B cell (primary cell): ENCODE results near the gene ZNF786. TPM values are rescaled to one million over a fixed set of nuclear protein-coding genes. Genes with fewer than 3 reads are reported as not detected.
"Not testable (repeated sequence)": the region's sequence is repeated elsewhere in the genome, so short reads cannot be mapped to it uniquely, and the experiment has no call there.

Source experiments
- ATAC-seq: fragments of 200-7000 bp; cut with Tn5 transposase; one replicate; pipeline ENCODE4 v1.10.0; 2021; ENCODE audit warnings: low read depth, mild to moderate bottlenecking, moderate number of reproducible peaks, moderate library complexity
- CTCF ChIA-PET: fragments of 350-600 bp; sonication (Branson Sonifier 250); formaldehyde crosslinking; loops from one replicate; lab custom pipeline; 2021; ENCODE audit warnings: antibody characterized with exemption, inconsistent platforms; lab: Charles Lee
- POLR2A ChIA-PET: fragments of 350-600 bp; sonication (Branson Sonifier 250); formaldehyde crosslinking; loops from one replicate; lab custom pipeline; 2021; ENCODE audit warnings: antibody characterized with exemption; lab: Charles Lee
- DNase-seq: peaks from one replicate; pipeline ENCODE4 v3.0.0; 2013
- H2AFZ ChIP-seq: 2 replicates; pipeline ENCODE4 v1.6.1; 2012; ENCODE audit warnings: mild to moderate bottlenecking, low read depth, low read length; ENCODE audit not compliant: insufficient read depth, poor library complexity, severe bottlenecking
- H3K27ac ChIP-seq, 2 donors: 1 replicate in 1 of 2; 2 replicates in 1 of 2; pipeline ENCODE4 v1.5.1; 2012 to 2013; ENCODE audit warnings: low read length in 2 of 2, mild to moderate bottlenecking in 2 of 2, moderate library complexity in 1 of 2
- H3K27me3 ChIP-seq, 4 experiments: fragments of 200-600 bp in 1 of 4; sonication (generic) in 1 of 4; replicated peaks in 1 of 4; 1 replicate in 2 of 4; 2 replicates in 2 of 4; pipeline versions ENCODE4 v1.6.1 to v1.7.0; 2013 to 2016; ENCODE audit warnings: low read length in 3 of 4, mild to moderate bottlenecking in 2 of 4, mixed read lengths in 1 of 4, moderate library complexity in 1 of 4; ENCODE audit not compliant: insufficient read depth in 4 of 4, control insufficient read depth in 3 of 4; ENCODE audit errors: control extremely low read depth in 1 of 4
- H3K36me3 ChIP-seq, 2 experiments: replicated peaks in 1 of 2; 1 replicate in 1 of 2; 2 replicates in 1 of 2; pipeline versions ENCODE4 v1.6.1 to v1.7.1; 2013; ENCODE audit warnings: low read length in 1 of 2; ENCODE audit not compliant: insufficient read depth in 2 of 2, control insufficient read depth in 1 of 2; ENCODE audit errors: control extremely low read depth in 1 of 2, extremely low read depth in 1 of 2
- H3K4me1 ChIP-seq, 2 donors: fragments of 200-600 bp in 1 of 2; sonication (generic) in 1 of 2; 1 replicate in 1 of 2; 2 replicates in 1 of 2; pipeline versions ENCODE4 v1.5.1 to v1.6.1; 2013 to 2017; ENCODE audit warnings: low read length in 2 of 2; ENCODE audit not compliant: control insufficient read depth in 2 of 2, insufficient read depth in 2 of 2
- H3K4me2 ChIP-seq: replicated peaks from 2 replicates; pipeline ENCODE3; 2012; ENCODE audit warnings: mild to moderate bottlenecking, low read depth, low read length; ENCODE audit not compliant: poor library complexity, severe bottlenecking
- H3K4me3 ChIP-seq, 5 experiments: fragments of 200-600 bp in 1 of 5; sonication (generic) in 1 of 5; 1 replicate in 3 of 5; 2 replicates in 2 of 5; pipeline versions ENCODE4 v1.5.1 to v1.7.0; 2011 to 2016; ENCODE audit warnings: low read length in 4 of 5, mild to moderate bottlenecking in 4 of 5, low read depth in 2 of 5, control low read depth in 1 of 5, moderate library complexity in 1 of 5; ENCODE audit not compliant: insufficient read depth in 1 of 5; ENCODE audit errors: control extremely low read depth in 1 of 5, extremely low read depth in 1 of 5
- H3K79me2 ChIP-seq: fragments of 200-600 bp; sonication (generic); one replicate; pipeline ENCODE4 v1.6.0; 2016; ENCODE audit warnings: low read length; ENCODE audit not compliant: control insufficient read depth, insufficient read depth
- H3K9ac ChIP-seq: fragments of 200-600 bp; sonication (generic); 2 replicates; pipeline ENCODE4 v1.6.1; 2017; ENCODE audit warnings: mild to moderate bottlenecking, low read length, moderate library complexity
- H3K9me3 ChIP-seq, 3 donors: one replicate each; pipeline versions ENCODE4 v1.6.1 to v1.7.1; 2013; ENCODE audit warnings: low read length in 2 of 3; ENCODE audit not compliant: control insufficient read depth in 2 of 3, insufficient read depth in 1 of 3; ENCODE audit errors: control extremely low read depth in 1 of 3
- H4K20me1 ChIP-seq: 2 replicates; pipeline ENCODE4 v1.6.0; 2012; ENCODE audit warnings: mild to moderate bottlenecking, low read length; ENCODE audit not compliant: insufficient read depth, control insufficient read depth, poor library complexity, severe bottlenecking
- H3K27ac Mint-ChIP-seq: one replicate; pipeline ENCODE4 v1.8.0; 2021; ENCODE audit warnings: mixed read lengths
- H3K27me3 Mint-ChIP-seq: one replicate; pipeline ENCODE4 v1.8.0; 2021; ENCODE audit warnings: mixed read lengths
- H3K4me1 Mint-ChIP-seq: one replicate; pipeline ENCODE4 v1.8.0; 2021; ENCODE audit warnings: mixed read lengths
- H3K4me3 Mint-ChIP-seq: one replicate; pipeline ENCODE4 v1.8.0; 2021; ENCODE audit warnings: mixed read lengths
- H3K9me3 Mint-ChIP-seq: one replicate; pipeline ENCODE4 v1.8.0; 2022; ENCODE audit warnings: mixed read lengths; ENCODE audit not compliant: insufficient read depth
- CTCF ChIP-seq: fragments of 200-600 bp; IDR thresholded peaks from one replicate; pipeline ENCODE4 v1.8.0; 2022; ENCODE audit warnings: antibody characterized with exemption, mild to moderate bottlenecking
- EZH2 ChIP-seq: IDR thresholded peaks from 2 replicates; pipeline ENCODE4 v1.6.1; 2012; ENCODE audit warnings: borderline replicate concordance, low read depth, mild to moderate bottlenecking, moderate library complexity, low read length; ENCODE audit not compliant: insufficient read depth, poor library complexity, severe bottlenecking
- whole genome bisulfite sequencing: methylation state at CpG from one replicate; pipeline ENCODE4 v1.1.5; 2013; ENCODE audit warnings: missing lambda C conversion rate; ENCODE audit not compliant: insufficient coverage; 5-methylcytosine and 5-hydroxymethylcytosine counted together
- intact Hi-C: fragments of 100-400 bp; cut with micrococcal nuclease; formaldehyde crosslinking; loops from one replicate; pipeline ENCODE4 v1.10.0; 2022
- polyA plus RNA-seq: library from polyadenylated mRNA; depleted of rRNA; stranded (reverse); fragments of >200 nt; gene quantifications from 2 replicates; pipeline ENCODE4 v1.2.3, GENCODE V29; 2012
- total RNA-seq, 2 donors: library from RNA; stranded (reverse); fragments of 120-200 nt in 1 of 2; gene quantifications; 1 replicate in 1 of 2; 2 replicates in 1 of 2; pipeline versions ENCODE4 v1.2.3 to v1.2.4, GENCODE V29; 2013 to 2022

The ZNF786 gene
- total and polyA plus RNA-seq, 2 donors (not counting 1 experiment from before 2014, with no cell fraction given): 6.4 to 14.7 TPM

DNA sequence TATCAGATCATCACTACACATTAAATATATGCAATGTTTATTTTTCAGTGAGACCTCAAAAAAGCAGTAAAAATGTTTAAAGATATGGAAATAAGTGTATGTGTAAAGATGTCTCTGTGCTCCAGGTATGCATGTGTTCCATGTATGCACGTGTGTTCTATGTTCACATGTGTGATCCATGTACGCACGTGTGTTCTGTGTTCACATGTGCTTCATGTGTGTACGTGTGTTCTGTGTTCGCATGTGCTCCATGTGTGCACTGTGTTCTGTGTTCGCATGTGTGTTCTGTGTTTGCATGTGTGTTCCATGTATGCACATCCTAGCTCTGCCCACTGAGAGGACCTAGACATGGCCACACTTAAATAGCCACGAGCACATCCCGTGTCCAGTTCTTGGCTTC, 46.6 kb downstream of the ZNF786 start:
- Histone ChIP-seq H3K27me3 (no peaks in the 10 kb centered on the region), H3K4me1 (no peaks in the 10 kb centered on the region), H3K27ac (no peak overlapping the region), H4K20me1 (no peaks in the 10 kb centered on the region), H3K9me3 (no peaks in the 10 kb centered on the region), H3K4me3 (no peak overlapping the region), H3K36me3 (no peaks in the 10 kb centered on the region), H2AFZ (no peak overlapping the region), H3K4me2 (no peak overlapping the region), H3K9ac (no peak overlapping the region), H3K79me2 (no peaks in the 10 kb centered on the region)
- intact Hi-C loops: no loop called here
- ATAC-seq (no peak), DNase-seq (no peak)
- POLR2A ChIA-PET: no interaction called here
- WGBS: 97% methylated on average over 6 of the region's 8 CpGs
- Mint-ChIP-seq H3K27me3 (peaks cover 9% of the 10 kb centered on the region), H3K4me1 (no peaks in the 10 kb centered on the region), H3K4me3 (no peak overlapping the region), H3K9me3 (no peaks in the 10 kb centered on the region), H3K27ac (no peak overlapping the region)
- CTCF ChIA-PET: interaction anchor here (0.7 to 1.1 kb wide), 2 partner anchors 15 to 22 kb away, joined by 3 to 6 read pairs; no protein-coding TSS in a partner anchor
- no peak for TF ChIP-seq EZH2
- TF ChIP-seq CTCF: no peak

GRCh38 chr7:149041350-149041749, 49.2 kb downstream of the ZNF786 start:
- Histone ChIP-seq H3K79me2 (no peaks in the 10 kb centered on the region), H2AFZ (no peak overlapping the region), H3K4me2 (no peak overlapping the region), H3K9ac (no peak overlapping the region), H3K36me3 (no peaks in the 10 kb centered on the region), H4K20me1 (no peaks in the 10 kb centered on the region), H3K27ac (no peak overlapping the region), H3K4me3 (no peak overlapping the region), H3K4me1 (no peaks in the 10 kb centered on the region), H3K9me3 (peaks cover 3 to 12% (median 8%) of the 10 kb centered on the region in 3 donors), H3K27me3 (no peaks in the 10 kb centered on the region)
- ChIA-PET CTCF (interaction anchor here (0.8 kb wide), 1 partner anchor 25 kb away, joined by 3 read pairs; no protein-coding TSS in a partner anchor), POLR2A (no interaction called here)
- H3K9me3 Mint-ChIP-seq: peaks cover 3% of the 10 kb centered on the region
- no peak overlapping the region for H3K27ac Mint-ChIP-seq
- WGBS: 100% methylated on average over 1 of the region's 5 CpGs
- peaks cover 9% of the 10 kb centered on the region for H3K27me3 Mint-ChIP-seq
- TF ChIP-seq CTCF: no peak
- no peak for TF ChIP-seq EZH2
- intact Hi-C loops: no loop called here
- ATAC-seq: no peak
- no peaks in the 10 kb centered on the region for H3K4me1 Mint-ChIP-seq
- DNase-seq: no peak
- H3K4me3 Mint-ChIP-seq: no peak overlapping the region

- intact Hi-C loops, H3K4me1 Mint-ChIP-seq, CTCF ChIA-PET, DNase-seq, H3K27me3 Mint-ChIP-seq, H3K4me3 ChIP-seq, H3K79me2 ChIP-seq, H3K27me3 ChIP-seq, H3K36me3 ChIP-seq, H2AFZ ChIP-seq, H3K4me2 ChIP-seq, POLR2A ChIA-PET, H3K9ac ChIP-seq, H3K4me3 Mint-ChIP-seq, H3K9me3 Mint-ChIP-seq, H4K20me1 ChIP-seq, H3K27ac Mint-ChIP-seq, ATAC-seq, H3K4me1 ChIP-seq, H3K27ac ChIP-seq: not testable (repeated sequence)
- 96% methylated on average over 16 of the region's 32 CpGs for WGBS
- peaks cover 3 to 14% (median 8%) of the 10 kb centered on the region in 3 donors for H3K9me3 ChIP-seq
These were observed 51.9 kb downstream of the ZNF786 start for GRCh38 chr7:149038641-149039040.
